Measurements from ENCODE around the gene RBM22. TPM values are rescaled to one million over a fixed set of nuclear protein-coding genes. Genes with fewer than 3 reads are reported as not detected.

RBM22 gene
- total RNA-seq, 1 donor from 2014 or later, result 66.8 TPM

DNA sequence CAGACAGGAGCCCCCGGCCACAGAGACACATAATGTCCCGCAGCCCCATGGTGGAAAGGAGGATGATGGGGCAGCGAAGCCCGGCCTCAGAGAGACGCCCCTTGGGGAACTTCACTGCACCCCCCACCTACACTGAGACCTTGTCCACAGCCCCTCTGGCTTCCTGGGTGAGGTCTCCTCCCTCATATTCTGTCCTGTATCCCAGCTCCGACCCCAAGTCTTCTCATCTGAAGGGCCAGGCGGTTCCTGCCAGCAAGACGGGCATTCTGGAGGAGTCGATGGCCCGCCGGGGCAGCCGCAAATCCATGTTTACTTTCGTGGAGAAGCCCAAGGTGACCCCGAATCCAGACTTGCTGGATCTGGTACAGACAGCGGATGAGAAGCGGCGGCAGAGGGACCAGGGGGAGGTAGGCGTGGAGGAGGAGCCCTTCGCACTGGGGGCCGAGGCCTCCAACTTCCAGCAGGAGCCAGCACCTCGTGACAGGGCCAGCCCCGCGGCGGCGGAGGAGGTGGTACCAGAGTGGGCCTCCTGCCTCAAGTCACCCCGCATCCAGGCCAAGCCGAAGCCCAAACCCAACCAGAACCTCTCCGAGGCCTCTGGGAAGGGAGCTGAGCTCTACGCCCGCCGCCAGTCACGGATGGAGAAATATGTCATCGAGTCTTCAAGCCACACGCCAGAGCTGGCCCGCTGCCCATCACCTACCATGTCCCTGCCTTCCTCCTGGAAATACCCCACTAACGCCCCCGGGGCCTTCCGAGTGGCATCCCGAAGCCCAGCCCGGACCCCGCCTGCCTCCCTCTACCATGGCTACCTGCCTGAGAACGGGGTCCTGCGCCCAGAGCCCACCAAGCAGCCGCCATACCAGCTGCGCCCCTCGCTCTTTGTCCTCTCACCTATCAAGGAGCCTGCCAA, 51.5 kb downstream of the RBM22 start:
- no peak for DNase-seq (ENCODE audit: low spot score in 2 of 2, unreplicated experiment in 2 of 2)
- no peak overlapping the region for H3K27ac Mint-ChIP-seq
- no peaks in the 10 kb centered on the region for H3K27me3 Mint-ChIP-seq (ENCODE audit: low read depth)
- no peaks in the 10 kb centered on the region for H3K9me3 Mint-ChIP-seq
- peaks cover 24% of the 10 kb centered on the region for H3K36me3 Mint-ChIP-seq
- H3K4me3 Mint-ChIP-seq, result no peak overlapping the region
- TF ChIP-seq, protein P1, sequence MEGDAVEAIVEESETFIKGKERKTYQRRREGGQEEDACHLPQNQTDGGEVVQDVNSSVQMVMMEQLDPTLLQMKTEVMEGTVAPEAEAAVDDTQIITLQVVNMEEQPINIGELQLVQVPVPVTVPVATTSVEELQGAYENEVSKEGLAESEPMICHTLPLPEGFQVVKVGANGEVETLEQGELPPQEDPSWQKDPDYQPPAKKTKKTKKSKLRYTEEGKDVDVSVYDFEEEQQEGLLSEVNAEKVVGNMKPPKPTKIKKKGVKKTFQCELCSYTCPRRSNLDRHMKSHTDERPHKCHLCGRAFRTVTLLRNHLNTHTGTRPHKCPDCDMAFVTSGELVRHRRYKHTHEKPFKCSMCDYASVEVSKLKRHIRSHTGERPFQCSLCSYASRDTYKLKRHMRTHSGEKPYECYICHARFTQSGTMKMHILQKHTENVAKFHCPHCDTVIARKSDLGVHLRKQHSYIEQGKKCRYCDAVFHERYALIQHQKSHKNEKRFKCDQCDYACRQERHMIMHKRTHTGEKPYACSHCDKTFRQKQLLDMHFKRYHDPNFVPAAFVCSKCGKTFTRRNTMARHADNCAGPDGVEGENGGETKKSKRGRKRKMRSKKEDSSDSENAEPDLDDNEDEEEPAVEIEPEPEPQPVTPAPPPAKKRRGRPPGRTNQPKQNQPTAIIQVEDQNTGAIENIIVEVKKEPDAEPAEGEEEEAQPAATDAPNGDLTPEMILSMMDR (IDR thresholded peaks at IDR 0.05; ENCODE audit: unreplicated experiment), result no peak
- H3K4me1 Mint-ChIP-seq, result peaks cover 44% of the 10 kb centered on the region

DNA sequence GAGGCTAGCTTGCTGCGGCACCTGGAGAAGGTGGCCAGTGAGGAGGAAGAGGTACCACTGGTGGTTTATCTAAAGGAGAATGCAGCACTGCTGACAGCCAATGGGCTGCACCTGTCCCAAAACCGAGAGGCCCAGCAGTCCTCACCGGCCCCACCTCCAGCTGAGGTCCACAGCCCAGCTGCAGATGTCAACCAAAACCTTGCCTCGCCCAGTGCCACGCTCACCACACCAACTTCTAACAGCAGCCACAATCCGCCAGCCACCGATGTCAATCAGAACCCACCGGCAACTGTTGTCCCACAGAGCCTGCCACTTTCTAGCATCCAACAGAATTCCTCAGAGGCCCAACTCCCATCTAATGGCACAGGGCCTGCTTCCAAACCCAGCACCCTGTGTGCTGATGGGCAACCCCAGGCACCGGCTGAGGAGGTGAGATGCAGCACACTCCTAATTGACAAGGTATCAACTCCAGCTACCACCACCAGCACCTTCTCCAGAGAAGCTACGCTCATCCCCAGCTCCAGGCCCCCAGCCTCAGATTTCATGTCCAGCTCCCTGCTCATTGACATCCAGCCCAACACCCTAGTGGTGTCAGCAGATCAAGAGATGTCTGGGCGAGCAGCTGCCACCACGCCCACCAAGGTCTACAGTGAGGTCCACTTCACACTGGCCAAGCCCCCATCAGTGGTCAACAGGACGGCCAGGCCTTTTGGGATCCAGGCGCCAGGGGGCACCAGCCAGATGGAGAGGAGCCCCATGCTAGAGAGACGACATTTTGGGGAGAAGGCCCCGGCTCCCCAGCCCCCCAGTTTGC, 52.4 kb downstream of the RBM22 start:
- no peak for DNase-seq (ENCODE audit: low spot score in 2 of 2, unreplicated experiment in 2 of 2)
- Mint-ChIP-seq H3K27ac (peak overlapping the region; percentile 30), H3K27me3 (ENCODE audit: low read depth) (no peaks in the 10 kb centered on the region), H3K36me3 (peaks cover 24% of the 10 kb centered on the region), H3K4me1 (peaks cover 49% of the 10 kb centered on the region), H3K9me3 (no peaks in the 10 kb centered on the region), H3K4me3 (no peak overlapping the region)
- TF ChIP-seq, protein P1 (IDR thresholded peaks at IDR 0.05; ENCODE audit: unreplicated experiment), result no peak

DNA sequence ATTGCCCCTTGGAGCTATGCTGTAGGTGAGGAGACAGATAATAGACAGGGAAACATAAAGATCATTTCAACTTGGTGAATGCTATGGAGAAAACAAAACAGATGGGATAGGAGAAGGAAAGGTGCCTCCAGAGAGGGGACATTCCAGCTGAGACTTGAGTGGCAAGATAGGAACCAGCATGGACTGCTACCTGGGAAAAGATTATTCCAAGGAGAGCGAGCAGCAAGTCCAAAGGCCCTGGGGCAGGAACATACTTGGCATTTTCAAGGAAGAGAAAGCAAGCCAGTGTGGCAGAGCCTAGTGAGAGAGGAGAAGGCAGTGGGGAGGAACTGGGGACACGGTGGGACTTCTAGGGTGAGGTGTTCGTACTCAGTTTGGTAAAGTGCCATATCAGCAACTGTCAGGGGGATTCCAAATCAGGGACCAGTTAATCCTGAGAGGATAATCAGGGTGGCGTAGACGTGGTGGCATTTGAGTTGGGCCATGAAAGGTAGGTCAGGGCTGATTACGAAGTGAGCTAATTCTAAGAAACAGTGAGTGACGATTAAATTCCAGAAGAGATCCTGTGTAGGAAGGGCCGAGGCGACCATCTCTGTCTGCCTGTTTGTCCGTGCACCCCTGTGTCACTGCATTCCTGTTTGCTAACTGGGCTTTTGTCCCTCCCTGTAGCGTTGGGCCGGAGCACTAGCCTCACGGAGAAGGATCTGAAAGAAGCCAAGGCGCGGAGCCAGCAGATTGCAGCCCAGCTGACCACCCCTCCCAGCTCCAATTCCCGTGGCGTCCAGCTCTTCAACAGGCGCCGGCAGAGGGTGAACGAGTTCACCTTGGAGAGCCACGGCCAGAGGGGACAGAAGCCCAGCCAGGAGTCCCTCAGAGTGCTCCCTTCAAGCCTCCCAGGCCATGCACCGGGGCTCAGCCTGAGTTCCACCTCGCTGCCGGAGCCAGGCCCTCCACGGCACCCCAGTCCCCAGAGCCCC, 53.3 kb downstream of the RBM22 start:
- TF ChIP-seq, protein P1 (IDR thresholded peaks at IDR 0.05; ENCODE audit: unreplicated experiment), result no peak

DNA sequence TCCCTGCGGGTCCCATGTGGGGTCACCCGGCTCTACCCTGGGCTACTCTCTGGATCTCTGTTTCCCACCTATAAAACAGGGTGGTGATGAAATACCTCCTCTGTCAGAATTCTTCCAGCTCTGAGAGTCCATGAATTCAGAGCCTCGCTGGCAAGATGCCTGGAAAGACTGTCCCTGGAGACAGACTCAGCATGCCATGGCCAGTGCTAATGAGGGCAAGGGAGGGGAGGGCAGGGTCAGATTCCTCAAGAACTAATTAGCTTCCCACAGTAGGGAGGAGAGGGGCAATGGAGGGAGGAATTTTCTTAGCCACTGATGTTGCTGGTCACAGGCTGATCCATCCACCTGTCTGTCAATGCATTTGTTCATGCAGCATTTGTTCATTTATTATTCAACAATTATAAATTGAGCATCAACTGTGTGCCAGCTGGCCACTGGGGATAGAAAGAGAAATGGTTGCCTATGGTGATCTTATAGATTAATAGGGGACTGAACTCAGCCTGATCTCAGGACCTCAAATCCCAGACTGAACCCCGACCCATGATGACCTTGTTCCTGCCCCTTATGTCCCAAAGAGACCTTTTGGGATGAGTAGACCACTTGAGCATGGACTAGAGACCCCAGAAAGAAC, 55.7 kb downstream of the RBM22 start:
- H3K4me1 Mint-ChIP-seq, result peaks cover 56% of the 10 kb centered on the region
- peaks cover 17% of the 10 kb centered on the region for H3K36me3 Mint-ChIP-seq
- DNase-seq (ENCODE audit: low spot score in 2 of 2, unreplicated experiment in 2 of 2), result no peak
- H3K27ac Mint-ChIP-seq, result peak overlapping the region; percentile 88
- H3K4me3 Mint-ChIP-seq, result peak overlapping the region; percentile 44
- TF ChIP-seq, protein P1 (IDR thresholded peaks at IDR 0.05; ENCODE audit: unreplicated experiment), result no peak
- no peaks in the 10 kb centered on the region for H3K27me3 Mint-ChIP-seq (ENCODE audit: low read depth)
- no peaks in the 10 kb centered on the region for H3K9me3 Mint-ChIP-seq

More for the DNA sequence above, 53.3 kb downstream of the RBM22 start:
- H3K4me1 Mint-ChIP-seq, result peaks cover 51% of the 10 kb centered on the region
- no peak for DNase-seq (ENCODE audit: low spot score in 2 of 2, unreplicated experiment in 2 of 2)
- peak overlapping the region; percentile 72 for H3K27ac Mint-ChIP-seq
- H3K4me3 Mint-ChIP-seq, result no peak overlapping the region
- no peaks in the 10 kb centered on the region for H3K9me3 Mint-ChIP-seq
- H3K27me3 Mint-ChIP-seq (ENCODE audit: low read depth), result no peaks in the 10 kb centered on the region
- H3K36me3 Mint-ChIP-seq, result peaks cover 20% of the 10 kb centered on the region

Measured in mesothelial cell of epicardium (in vitro differentiated cells).